OCI-LY1 (cell line): ENCODE results near the gene PTTG2.
"Not testable (repeated sequence)": the region's sequence is repeated elsewhere in the genome, so short reads cannot be mapped to it uniquely, and the experiment has no call there.

ENCODE experiments used
- H2AFZ ChIP-seq: fragments of 200-600 bp; sonication (generic), shearing (Covaris generic); 2 replicates; pipeline ENCODE4 v1.6.0; 2014; ENCODE audit warnings: antibody characterized with exemption, mild to moderate bottlenecking, low read length
- H3F3A ChIP-seq: fragments of 200-600 bp; sonication (generic), shearing (Covaris generic); 2 replicates; pipeline ENCODE4 v1.6.0; 2014; ENCODE audit warnings: mild to moderate bottlenecking, antibody characterized with exemption, low read length, moderate library complexity; ENCODE audit not compliant: insufficient read depth
- H3K27ac ChIP-seq: fragments of 200-600 bp; sonication (generic); 2 replicates; pipeline ENCODE4 v1.5.1; 2014; ENCODE audit warnings: low read length, mixed run types, mild to moderate bottlenecking, low read depth; ENCODE audit not compliant: poor library complexity, severe bottlenecking
- H3K27me3 ChIP-seq: fragments of 200-600 bp; sonication (generic); 2 replicates; pipeline ENCODE4 v1.6.0; 2014; ENCODE audit warnings: antibody characterized with exemption, mild to moderate bottlenecking, low read length, moderate library complexity; ENCODE audit not compliant: insufficient read depth
- H3K36me3 ChIP-seq: fragments of 200-600 bp; sonication (generic); 2 replicates; pipeline ENCODE4 v1.6.1; 2014; ENCODE audit warnings: mild to moderate bottlenecking, antibody characterized with exemption, low read length, moderate library complexity, mixed read lengths; ENCODE audit not compliant: insufficient read depth
- H3K4me1 ChIP-seq: fragments of 200-600 bp; sonication (generic); 2 replicates; pipeline ENCODE4 v1.5.1; 2014; ENCODE audit warnings: mild to moderate bottlenecking, low read length, moderate library complexity; ENCODE audit not compliant: insufficient read depth, severe bottlenecking
- H3K4me2 ChIP-seq: fragments of 200-600 bp; sonication (generic), shearing (Covaris generic); 2 replicates; pipeline ENCODE4 v1.6.1; 2014; ENCODE audit warnings: low read length
- H3K4me3 ChIP-seq: fragments of 200-600 bp; sonication (generic); 2 replicates; pipeline ENCODE4 v1.5.1; 2014; ENCODE audit warnings: low read length, low read depth, mild to moderate bottlenecking, mixed read lengths; ENCODE audit not compliant: poor library complexity, severe bottlenecking
- H3K79me2 ChIP-seq: fragments of 200-600 bp; shearing (Covaris generic); 2 replicates; pipeline ENCODE4 v1.6.1; 2016; ENCODE audit warnings: mixed run types, low read length, mixed read lengths; ENCODE audit not compliant: insufficient read depth
- H3K9ac ChIP-seq: fragments of 200-600 bp; sonication (generic), shearing (Covaris generic); 2 replicates; pipeline ENCODE4 v1.6.1; 2014; ENCODE audit warnings: mild to moderate bottlenecking, low read length, mixed read lengths
- H3K9me2 ChIP-seq: fragments of 200-600 bp; sonication (generic), shearing (Covaris generic); 2 replicates; pipeline ENCODE4 v1.6.1; 2014; ENCODE audit warnings: low read depth, mild to moderate bottlenecking, low read length, mixed read lengths
- H3K9me3 ChIP-seq: fragments of 200-600 bp; shearing (Covaris generic); 2 replicates; pipeline ENCODE4 v1.6.1; 2014; ENCODE audit warnings: low read length, mixed read lengths
- H4K20me1 ChIP-seq: fragments of 200-600 bp; sonication (generic), shearing (Covaris generic); 2 replicates; pipeline ENCODE4 v1.6.0; 2016; ENCODE audit warnings: mild to moderate bottlenecking, low read length; ENCODE audit not compliant: insufficient read depth
- EZH2 ChIP-seq: fragments of 200-600 bp; sonication (generic), shearing (Covaris generic); IDR thresholded peaks from 2 replicates; pipeline ENCODE4 v1.8.0; 2017; ENCODE audit warnings: borderline replicate concordance, mixed run types, mild to moderate bottlenecking, antibody characterized with exemption, low read length, moderate library complexity, mixed read lengths
- TF ChIP-seq, protein P1 (sequence below): fragments of 200-600 bp; sonication (generic), shearing (Covaris generic); IDR thresholded peaks from 2 replicates; pipeline ENCODE4 v1.5.1; 2017; ENCODE audit warnings: mild to moderate bottlenecking, antibody characterized with exemption, low read length, moderate library complexity, mixed read lengths

Gene PTTG2

DNA sequence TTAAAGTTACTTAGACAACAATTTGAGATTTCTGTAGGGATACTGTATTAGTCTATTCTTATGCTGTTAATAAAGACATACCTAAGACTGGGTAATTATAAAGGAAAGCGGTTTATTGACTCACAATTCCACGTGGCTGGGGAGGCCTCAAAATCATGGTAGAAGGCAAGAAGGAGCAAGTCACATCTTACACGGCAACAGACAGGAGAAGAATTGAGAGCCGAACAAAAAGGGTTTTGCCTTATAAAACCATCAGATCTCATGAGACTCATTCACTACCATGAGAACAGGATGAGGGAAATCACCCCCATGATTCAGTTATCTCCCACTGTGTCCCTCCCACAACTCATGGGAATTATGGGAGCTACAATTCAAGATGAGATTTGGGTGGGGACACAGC, 11.0 kb downstream of the PTTG2 start:
- H3K79me2 ChIP-seq: no peaks in the 10 kb centered on the region
- no peak overlapping the region for H2AFZ ChIP-seq
- no peak overlapping the region for H3K27ac ChIP-seq
- no peak for TF ChIP-seq EZH2
- TF ChIP-seq, protein P1, sequence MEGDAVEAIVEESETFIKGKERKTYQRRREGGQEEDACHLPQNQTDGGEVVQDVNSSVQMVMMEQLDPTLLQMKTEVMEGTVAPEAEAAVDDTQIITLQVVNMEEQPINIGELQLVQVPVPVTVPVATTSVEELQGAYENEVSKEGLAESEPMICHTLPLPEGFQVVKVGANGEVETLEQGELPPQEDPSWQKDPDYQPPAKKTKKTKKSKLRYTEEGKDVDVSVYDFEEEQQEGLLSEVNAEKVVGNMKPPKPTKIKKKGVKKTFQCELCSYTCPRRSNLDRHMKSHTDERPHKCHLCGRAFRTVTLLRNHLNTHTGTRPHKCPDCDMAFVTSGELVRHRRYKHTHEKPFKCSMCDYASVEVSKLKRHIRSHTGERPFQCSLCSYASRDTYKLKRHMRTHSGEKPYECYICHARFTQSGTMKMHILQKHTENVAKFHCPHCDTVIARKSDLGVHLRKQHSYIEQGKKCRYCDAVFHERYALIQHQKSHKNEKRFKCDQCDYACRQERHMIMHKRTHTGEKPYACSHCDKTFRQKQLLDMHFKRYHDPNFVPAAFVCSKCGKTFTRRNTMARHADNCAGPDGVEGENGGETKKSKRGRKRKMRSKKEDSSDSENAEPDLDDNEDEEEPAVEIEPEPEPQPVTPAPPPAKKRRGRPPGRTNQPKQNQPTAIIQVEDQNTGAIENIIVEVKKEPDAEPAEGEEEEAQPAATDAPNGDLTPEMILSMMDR: no peak
- peaks cover 32% of the 10 kb centered on the region for H3K4me1 ChIP-seq
- no peaks in the 10 kb centered on the region; the same call in 1 of the 2 replicates for H3F3A ChIP-seq
- H3K4me3 ChIP-seq: no peak overlapping the region
- H3K9me2 ChIP-seq: no peaks in the 10 kb centered on the region
- peaks cover 3% of the 10 kb centered on the region; the same call in 1 of the 2 replicates for H3K36me3 ChIP-seq
- H3K9ac ChIP-seq: no peak overlapping the region
- no peaks in the 10 kb centered on the region for H3K27me3 ChIP-seq
- H4K20me1 ChIP-seq: no peaks in the 10 kb centered on the region
- H3K9me3 ChIP-seq: 0 out of 2 replicates have a peak, but pooled peaks cover 3% of the 10 kb centered on the region
- no peak overlapping the region for H3K4me2 ChIP-seq

DNA sequence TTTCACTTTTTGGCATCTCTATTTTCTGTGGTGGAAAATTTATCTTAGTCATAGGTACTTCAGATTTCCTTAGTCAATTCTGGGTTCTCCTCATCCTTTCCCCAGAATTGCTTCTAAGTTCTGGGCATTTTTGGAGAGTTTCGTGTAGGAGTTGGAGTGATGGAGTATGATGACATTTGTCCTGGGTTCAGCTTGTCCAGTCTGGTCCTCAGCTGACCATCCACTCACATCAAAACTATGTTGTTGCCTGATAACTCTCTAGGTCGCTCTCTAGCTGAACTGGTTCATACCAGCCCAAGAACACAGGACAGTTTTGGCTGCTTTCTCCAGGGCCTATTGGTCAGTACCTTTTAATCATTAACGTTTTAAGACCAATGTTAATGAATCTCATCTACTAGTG, 13.2 kb downstream of the PTTG2 start:
- Histone ChIP-seq H3K9me3 (0 out of 2 replicates have a peak, but pooled peaks cover 3% of the 10 kb centered on the region), H3K27me3 (no peaks in the 10 kb centered on the region), H3K27ac (no peak overlapping the region), H3K9me2 (no peaks in the 10 kb centered on the region), H3K79me2 (peaks cover 10% of the 10 kb centered on the region), H3K9ac (no peak overlapping the region), H2AFZ (no peak overlapping the region), H3K4me1 (peaks cover 25% of the 10 kb centered on the region), H4K20me1 (no peaks in the 10 kb centered on the region), H3K4me3 (no peak overlapping the region), H3F3A (no peaks in the 10 kb centered on the region; the same call in 1 of the 2 replicates), H3K36me3 (peaks cover 3% of the 10 kb centered on the region; the same call in 1 of the 2 replicates), H3K4me2 (no peak overlapping the region)
- no peak for TF ChIP-seq EZH2
- TF ChIP-seq, protein P1: no peak

DNA sequence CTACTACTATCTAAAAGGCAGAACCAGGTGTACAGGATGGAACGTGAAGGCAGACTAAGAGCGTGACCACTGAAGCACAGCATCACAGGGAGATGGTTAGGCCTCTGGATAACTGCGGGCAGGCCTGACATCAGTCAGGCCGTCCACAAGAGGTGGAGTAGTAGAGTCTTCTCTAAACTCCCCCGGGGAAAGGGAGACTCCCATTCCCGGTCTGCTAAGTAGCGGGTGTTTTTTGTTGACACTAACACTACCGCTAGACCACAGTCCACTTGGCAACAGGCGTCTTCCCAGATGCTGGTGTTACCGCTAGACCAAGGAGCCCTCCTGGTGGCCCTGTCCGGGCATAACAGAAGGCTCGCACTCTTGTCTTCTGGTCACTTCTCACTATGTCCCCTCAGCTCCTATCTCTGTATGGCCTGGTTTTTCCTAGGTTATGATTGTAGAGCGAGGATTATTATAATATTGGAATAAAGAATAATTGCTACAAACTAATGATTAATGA, 15.2 kb downstream of the PTTG2 start:
- not testable (repeated sequence) for H3K4me2 ChIP-seq, H3K36me3 ChIP-seq, H3K9me3 ChIP-seq, H3K9ac ChIP-seq, H3F3A ChIP-seq, H4K20me1 ChIP-seq, H3K27me3 ChIP-seq, H3K4me3 ChIP-seq, H3K9me2 ChIP-seq, H2AFZ ChIP-seq
- peaks cover 41% of the 10 kb centered on the region for H3K4me1 ChIP-seq
- H3K27ac ChIP-seq: peak overlapping the region; percentile 47
- H3K79me2 ChIP-seq: peaks cover 26% of the 10 kb centered on the region

DNA sequence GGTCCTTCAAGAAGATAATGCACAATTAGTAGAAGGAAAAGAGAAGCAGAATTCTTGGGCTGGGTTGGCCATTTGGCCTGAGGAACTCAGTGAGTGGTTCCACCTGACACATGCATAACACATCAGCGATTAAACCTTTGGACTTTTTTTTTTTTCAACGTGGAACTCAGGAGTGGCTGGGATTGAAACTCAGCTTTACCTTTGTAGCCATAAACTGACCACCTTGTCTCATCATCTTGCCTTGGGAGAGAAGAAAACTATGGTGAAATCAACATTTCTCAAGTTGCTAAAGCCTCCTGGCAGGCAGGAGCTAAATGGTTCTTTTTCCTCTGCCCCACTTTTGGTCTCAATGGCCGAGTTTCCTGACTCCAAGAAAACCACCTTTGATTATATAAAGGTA, 16.3 kb downstream of the PTTG2 start:
- Histone ChIP-seq H3K79me2 (peaks cover 38% of the 10 kb centered on the region), H3K9me3 (no peaks in the 10 kb centered on the region), H3K36me3 (peaks cover 6% of the 10 kb centered on the region; the same call in 1 of the 2 replicates), H3K27ac (peak overlapping the region; percentile 70), H3K4me1 (peaks cover 46% of the 10 kb centered on the region), H2AFZ (no peak overlapping the region), H3K4me2 (peak overlapping the region; percentile 77), H4K20me1 (no peaks in the 10 kb centered on the region), H3K9ac (peak overlapping the region; percentile 78), H3K27me3 (no peaks in the 10 kb centered on the region), H3F3A (peaks cover 3% of the 10 kb centered on the region; the same call in 1 of the 2 replicates), H3K4me3 (peak overlapping the region; percentile 62), H3K9me2 (no peaks in the 10 kb centered on the region)
- TF ChIP-seq EZH2: no peak
- TF ChIP-seq, protein P1: no peak
